ENCODE data around the gene ARHGAP5.

- TF ChIP-seq CTCF (IDR thresholded peaks at IDR 0.05) (no peak), EP300 (IDR thresholded peaks at IDR 0.05) (no peak)
Measured at GRCh38 chr14:32039401-32040030, 37.6 kb upstream of the ARHGAP5 start.
